Mucosa of descending colon (tissue), 3 donors: ENCODE measurements around the gene NELL2. TPM values are rescaled to one million over a fixed set of nuclear protein-coding genes. Genes with fewer than 3 reads are reported as not detected.

Source experiments
- ATAC-seq: fragments of 200-7000 bp; cut with Tn5 transposase; one replicate; pipeline ENCODE4 v1.9.1; 2020; ENCODE audit warnings: mild to moderate bottlenecking, moderate library complexity
- DNase-seq, 3 donors: peaks; one replicate each; pipeline ENCODE4 v3.0.0-alpha.2; 2020
- H3K36me3 ChIP-seq: fragments of 200-600 bp; one replicate; pipeline ENCODE4 v1.8.0; 2021; ENCODE audit warnings: low read depth, mild to moderate bottlenecking
- H3K4me1 ChIP-seq: fragments of 200-600 bp; one replicate; pipeline ENCODE4 v1.8.0; 2021; ENCODE audit warnings: low read depth, mild to moderate bottlenecking
- H3K4me3 ChIP-seq: fragments of 200-600 bp; one replicate; pipeline ENCODE4 v1.8.0; 2021; ENCODE audit warnings: mild to moderate bottlenecking
- H3K9me3 ChIP-seq: fragments of 200-600 bp; one replicate; pipeline ENCODE4 v1.8.0; 2021; ENCODE audit warnings: mild to moderate bottlenecking
- intact Hi-C, 2 donors: fragments of 100-400 bp; cut with DNase I in 1 of 2; cut with micrococcal nuclease in 1 of 2; formaldehyde crosslinking; loops; one replicate each; pipeline versions ENCODE4 v1.11.0 to v1.11.1; 2022; cut with DNase I, micrococcal nuclease
- total RNA-seq, 3 donors: library from RNA; stranded (reverse); fragmentation: NEBNext Ultra II Directional in 2 of 3; extraction: Animal tissue kit (Norgen Biotek cat#: 25700) in 2 of 3; gene quantifications; one replicate each; pipeline versions ENCODE4 v1.2.1 to v1.2.4, GENCODE V29; 2021 to 2023
- TF ChIP-seq, protein P1 (sequence below): fragments of 200-600 bp; IDR thresholded peaks from one replicate; pipeline ENCODE4 v1.8.0; 2022; ENCODE audit warnings: antibody characterized with exemption, mild to moderate bottlenecking
- donor health status: DM: no; HTN: no; CAD: no; lungs with moderate emphysema.
- donor health status: DM: no; HTN: no; CAD: no.
- donor health status: DM: no; HTN: yes; CAD: no.

NELL2 gene
- total RNA-seq, 3 donors from 2014 or later, result 2.4 to 7.4 (median 5.8) TPM

DNA sequence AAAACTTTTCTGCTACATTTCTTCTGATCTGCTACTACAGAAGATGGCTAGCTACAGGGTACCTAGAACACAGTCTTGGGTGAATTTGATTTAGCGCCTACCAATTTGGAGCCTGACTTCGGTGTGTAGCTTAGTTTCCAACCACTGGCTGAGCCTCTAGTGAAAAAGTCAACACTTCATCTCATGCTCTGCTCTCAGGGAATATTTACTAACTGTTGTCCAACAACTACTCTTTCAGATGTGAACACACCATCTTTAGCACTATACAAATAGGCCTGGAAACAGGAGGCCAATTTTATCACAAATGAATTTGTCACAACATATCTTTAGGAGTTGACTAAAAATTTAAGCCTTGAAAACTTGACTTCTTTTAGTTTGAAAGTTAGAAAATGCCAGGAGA lies 167.9 kb downstream of the NELL2 start:
- intact Hi-C loops, result no loop called here
- TF ChIP-seq, protein P1, sequence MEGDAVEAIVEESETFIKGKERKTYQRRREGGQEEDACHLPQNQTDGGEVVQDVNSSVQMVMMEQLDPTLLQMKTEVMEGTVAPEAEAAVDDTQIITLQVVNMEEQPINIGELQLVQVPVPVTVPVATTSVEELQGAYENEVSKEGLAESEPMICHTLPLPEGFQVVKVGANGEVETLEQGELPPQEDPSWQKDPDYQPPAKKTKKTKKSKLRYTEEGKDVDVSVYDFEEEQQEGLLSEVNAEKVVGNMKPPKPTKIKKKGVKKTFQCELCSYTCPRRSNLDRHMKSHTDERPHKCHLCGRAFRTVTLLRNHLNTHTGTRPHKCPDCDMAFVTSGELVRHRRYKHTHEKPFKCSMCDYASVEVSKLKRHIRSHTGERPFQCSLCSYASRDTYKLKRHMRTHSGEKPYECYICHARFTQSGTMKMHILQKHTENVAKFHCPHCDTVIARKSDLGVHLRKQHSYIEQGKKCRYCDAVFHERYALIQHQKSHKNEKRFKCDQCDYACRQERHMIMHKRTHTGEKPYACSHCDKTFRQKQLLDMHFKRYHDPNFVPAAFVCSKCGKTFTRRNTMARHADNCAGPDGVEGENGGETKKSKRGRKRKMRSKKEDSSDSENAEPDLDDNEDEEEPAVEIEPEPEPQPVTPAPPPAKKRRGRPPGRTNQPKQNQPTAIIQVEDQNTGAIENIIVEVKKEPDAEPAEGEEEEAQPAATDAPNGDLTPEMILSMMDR, result no peak
- no peak for DNase-seq
- no peaks in the 10 kb centered on the region for H3K4me1 ChIP-seq
- no peak for ATAC-seq
- H3K36me3 ChIP-seq, result no peaks in the 10 kb centered on the region
- H3K9me3 ChIP-seq, result no peaks in the 10 kb centered on the region
- no peak overlapping the region for H3K4me3 ChIP-seq

DNA sequence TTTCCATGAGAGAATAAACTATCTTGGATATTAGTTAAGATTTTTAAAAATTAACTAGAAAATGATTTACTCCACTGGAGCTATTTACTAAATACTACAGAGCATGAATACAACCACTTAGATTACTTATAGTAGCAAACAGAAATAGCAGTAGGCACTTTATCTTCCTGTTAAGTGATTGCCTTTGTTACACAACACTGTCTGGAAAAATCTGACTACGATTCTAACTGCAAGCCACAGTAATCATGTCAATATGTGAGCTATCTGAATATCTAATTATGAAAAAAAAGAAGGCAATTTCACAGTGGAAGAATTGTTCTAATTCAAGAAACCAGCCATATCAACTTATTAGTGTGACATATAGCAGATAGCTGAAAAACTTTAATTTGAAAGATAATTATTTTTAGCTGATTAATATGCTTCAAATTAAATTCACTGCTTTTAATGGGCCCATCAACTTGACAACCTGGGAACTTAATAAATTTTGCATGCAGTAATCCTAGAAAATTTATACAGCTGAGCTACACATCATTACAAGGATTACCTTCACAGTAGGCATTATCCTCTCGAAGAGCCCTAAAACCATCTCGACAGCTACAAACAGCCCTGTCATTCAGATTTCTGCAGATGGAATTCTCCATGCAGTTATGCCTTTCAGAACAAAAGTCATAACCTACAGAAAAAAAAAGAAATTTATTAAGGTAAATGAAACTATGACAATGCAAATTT lies 172.8 kb downstream of the NELL2 start:
- intact Hi-C loops, result no loop called here
- no peaks in the 10 kb centered on the region for H3K4me1 ChIP-seq
- DNase-seq (no peak), ATAC-seq (no peak)
- H3K36me3 ChIP-seq, result no peaks in the 10 kb centered on the region
- no peak overlapping the region for H3K4me3 ChIP-seq
- H3K9me3 ChIP-seq, result no peaks in the 10 kb centered on the region
- TF ChIP-seq, protein P1, result no peak

DNA sequence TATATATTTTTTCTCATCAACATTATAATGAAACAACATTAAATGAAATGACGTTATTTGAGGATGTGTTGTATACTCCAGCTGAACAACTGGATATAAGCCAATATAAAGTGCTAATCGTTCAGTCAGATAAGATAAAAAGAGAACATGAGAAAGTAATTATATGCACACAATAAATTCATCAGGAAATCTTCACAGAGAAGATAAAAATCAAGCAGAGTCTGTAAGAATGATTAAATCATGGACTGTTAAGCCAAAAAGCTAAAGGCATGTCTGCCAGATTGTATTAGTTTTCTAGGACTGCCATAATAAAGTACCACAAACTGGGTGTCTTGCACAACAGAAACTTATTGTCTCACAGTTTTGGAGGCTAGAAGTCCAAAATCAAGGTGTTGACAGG lies 178.6 kb downstream of the NELL2 start:
- TF ChIP-seq, protein P1, result no peak
- intact Hi-C loops, result no loop called here

DNA sequence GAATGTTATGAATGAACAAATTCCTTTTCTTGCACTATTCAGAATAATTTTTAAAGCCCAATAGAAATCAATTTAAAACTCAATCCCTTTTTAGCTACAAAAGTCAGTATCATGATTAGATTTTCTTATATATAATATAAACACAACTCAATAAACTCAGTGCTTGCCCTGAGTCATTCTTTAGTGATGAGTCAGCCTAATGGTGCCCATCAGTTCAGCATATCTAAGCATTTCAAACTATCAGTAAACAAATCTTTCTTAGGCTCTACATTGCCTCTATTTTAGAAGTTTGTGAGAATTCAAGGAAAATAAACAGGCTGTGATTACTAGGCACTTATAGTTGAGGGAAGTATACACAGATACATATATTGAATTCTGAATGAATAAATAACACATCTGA lies 179.6 kb downstream of the NELL2 start:
- Histone ChIP-seq H3K4me1 (no peaks in the 10 kb centered on the region), H3K4me3 (no peak overlapping the region), H3K9me3 (no peaks in the 10 kb centered on the region), H3K36me3 (no peaks in the 10 kb centered on the region)
- DNase-seq (no peak), ATAC-seq (no peak)
- TF ChIP-seq, protein P1, result no peak
- intact Hi-C loops, result no loop called here

More for the DNA sequence above, 178.6 kb downstream of the NELL2 start:
- ATAC-seq, result no peak
- DNase-seq, result no peak
- Histone ChIP-seq H3K36me3 (no peaks in the 10 kb centered on the region), H3K4me1 (no peaks in the 10 kb centered on the region), H3K9me3 (no peaks in the 10 kb centered on the region), H3K4me3 (no peak overlapping the region)

DNA sequence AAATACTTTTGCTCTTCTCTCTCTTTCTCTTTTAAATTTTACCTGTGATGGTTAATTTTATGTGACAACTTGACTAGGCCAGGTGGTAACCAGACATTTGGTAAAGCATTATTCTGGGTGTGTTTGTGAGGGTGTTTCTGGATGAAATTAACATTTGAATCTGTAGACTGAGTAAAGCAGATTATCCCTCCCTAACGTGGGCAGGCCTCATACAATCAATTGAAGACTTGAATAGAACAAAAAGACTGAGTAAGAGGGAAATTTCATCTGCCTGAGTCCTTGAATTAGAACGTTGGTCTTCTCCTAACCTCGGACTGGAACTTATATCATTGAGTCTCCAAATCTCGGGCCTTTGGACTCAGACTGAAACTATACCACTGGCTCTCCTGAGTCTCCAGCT lies 182.1 kb downstream of the NELL2 start:
- TF ChIP-seq, protein P1, result no peak
- Histone ChIP-seq H3K4me1 (no peaks in the 10 kb centered on the region), H3K4me3 (no peak overlapping the region), H3K9me3 (no peaks in the 10 kb centered on the region), H3K36me3 (no peaks in the 10 kb centered on the region)
- DNase-seq (no peak), ATAC-seq (no peak)
- intact Hi-C loops, result no loop called here
